ENCODE results near the gene PPFIA1.

PPFIA1 gene

GRCh38 chr11:70332567-70332966 lies 62.1 kb downstream of the PPFIA1 start:
- no peak for DNase-seq (ENCODE audit: low spot score)
- TF ChIP-seq CTCF (IDR thresholded peaks at IDR 0.05; ENCODE audit: poor library complexity, severe bottlenecking): no peak
- Histone ChIP-seq H3K27ac (ENCODE audit: poor library complexity, severe bottlenecking) (no peak overlapping the region), H3K4me3 (ENCODE audit: severe bottlenecking) (no peak overlapping the region), H3K36me3 (ENCODE audit: low read depth) (peaks cover 73% of the 10 kb centered on the region), H3K4me1 (ENCODE audit: insufficient read depth, poor library complexity, severe bottlenecking) (no peaks in the 10 kb centered on the region), H3K9me3 (ENCODE audit: severe bottlenecking) (no peaks in the 10 kb centered on the region), H3K27me3 (ENCODE audit: insufficient read depth, poor library complexity, severe bottlenecking) (no peaks in the 10 kb centered on the region)
- ATAC-seq (ENCODE audit: low read depth): no peak

DNA sequence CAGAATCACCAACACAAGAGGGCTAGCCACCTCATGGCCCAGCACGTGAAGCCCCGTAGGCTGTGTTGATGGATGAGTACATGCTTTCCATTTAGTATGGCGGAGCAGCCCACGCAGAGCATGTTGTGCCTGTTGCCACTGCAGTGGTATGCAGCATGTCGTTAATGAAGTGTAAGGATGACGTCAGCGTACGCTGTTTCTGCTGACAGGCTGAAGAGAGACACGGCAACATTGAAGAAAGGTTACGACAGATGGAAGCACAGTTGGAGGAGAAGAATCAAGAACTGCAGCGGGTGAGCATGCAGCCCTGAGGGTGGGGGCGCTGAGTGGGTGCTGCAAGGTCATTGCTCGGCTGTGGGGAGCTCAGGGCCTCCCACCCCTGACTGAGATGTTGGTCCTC lies 62.8 kb downstream of the PPFIA1 start:
- Histone ChIP-seq H3K27ac (ENCODE audit: poor library complexity, severe bottlenecking) (no peak overlapping the region), H3K4me1 (ENCODE audit: insufficient read depth, poor library complexity, severe bottlenecking) (no peaks in the 10 kb centered on the region), H3K9me3 (ENCODE audit: severe bottlenecking) (no peaks in the 10 kb centered on the region), H3K36me3 (ENCODE audit: low read depth) (peaks cover 76% of the 10 kb centered on the region), H3K27me3 (ENCODE audit: insufficient read depth, poor library complexity, severe bottlenecking) (no peaks in the 10 kb centered on the region), H3K4me3 (ENCODE audit: severe bottlenecking) (no peak overlapping the region)
- TF ChIP-seq CTCF (IDR thresholded peaks at IDR 0.05; ENCODE audit: poor library complexity, severe bottlenecking): no peak
- no peak for ATAC-seq (ENCODE audit: low read depth)
- no peak for DNase-seq (ENCODE audit: low spot score)

- no peak for TF ChIP-seq CTCF (IDR thresholded peaks at IDR 0.05; ENCODE audit: poor library complexity, severe bottlenecking)
- ATAC-seq (ENCODE audit: low read depth) (no peak), DNase-seq (ENCODE audit: low spot score) (no peak)
- no peak overlapping the region for H3K27ac ChIP-seq (ENCODE audit: poor library complexity, severe bottlenecking)
- H3K36me3 ChIP-seq (ENCODE audit: low read depth): peaks cover 76% of the 10 kb centered on the region
- H3K4me1 ChIP-seq (ENCODE audit: insufficient read depth, poor library complexity, severe bottlenecking): no peaks in the 10 kb centered on the region
- no peaks in the 10 kb centered on the region for H3K9me3 ChIP-seq (ENCODE audit: severe bottlenecking)
- no peak overlapping the region for H3K4me3 ChIP-seq (ENCODE audit: severe bottlenecking)
- no peaks in the 10 kb centered on the region for H3K27me3 ChIP-seq (ENCODE audit: insufficient read depth, poor library complexity, severe bottlenecking)
Observed at GRCh38 chr11:70334351-70334995, 64.0 kb downstream of the PPFIA1 start.

DNA sequence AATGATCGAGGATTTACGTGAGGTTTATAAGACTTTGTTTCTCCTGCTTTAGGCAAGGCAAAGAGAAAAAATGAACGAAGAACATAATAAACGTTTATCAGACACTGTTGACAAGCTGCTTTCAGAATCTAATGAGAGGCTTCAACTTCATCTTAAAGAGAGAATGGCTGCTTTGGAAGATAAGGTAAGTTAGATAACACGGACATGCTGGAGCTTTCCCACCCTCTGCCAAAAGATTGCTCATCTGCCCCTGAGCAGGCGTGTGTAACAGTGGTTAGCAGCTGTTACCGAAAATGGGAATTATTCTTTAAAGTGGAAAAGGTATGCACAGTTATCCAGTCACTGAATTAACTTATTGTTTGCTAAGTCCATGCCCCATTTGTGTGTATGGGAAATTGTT lies 65.0 kb downstream of the PPFIA1 start:
- no peak overlapping the region for H3K4me3 ChIP-seq (ENCODE audit: severe bottlenecking)
- H3K36me3 ChIP-seq (ENCODE audit: low read depth): peaks cover 77% of the 10 kb centered on the region

More for the DNA sequence above, 65.0 kb downstream of the PPFIA1 start:
- DNase-seq (ENCODE audit: low spot score): no peak
- H3K4me1 ChIP-seq (ENCODE audit: insufficient read depth, poor library complexity, severe bottlenecking): no peaks in the 10 kb centered on the region
- no peaks in the 10 kb centered on the region for H3K27me3 ChIP-seq (ENCODE audit: insufficient read depth, poor library complexity, severe bottlenecking)
- no peak overlapping the region for H3K27ac ChIP-seq (ENCODE audit: poor library complexity, severe bottlenecking)
- no peak for ATAC-seq (ENCODE audit: low read depth)
- no peaks in the 10 kb centered on the region for H3K9me3 ChIP-seq (ENCODE audit: severe bottlenecking)
- TF ChIP-seq CTCF (IDR thresholded peaks at IDR 0.05; ENCODE audit: poor library complexity, severe bottlenecking): no peak

Data from RWPE2 (cell line).